OCI-LY3 (cell line): Measurements from ENCODE around the gene TRAPPC13.
"Not testable (repeated sequence)": the region's sequence is repeated elsewhere in the genome, so short reads cannot be mapped to it uniquely, and the experiment has no call there.

ENCODE experiments used
- H2AFZ ChIP-seq: fragments of 200-600, 300-600 bp; shearing (Covaris generic); 2 replicates; pipeline ENCODE4 v1.6.0; 2014; ENCODE audit warnings: antibody characterized with exemption, low read depth, low read length
- H3K27ac ChIP-seq: fragments of 200-600, 300-600 bp; sonication (generic); 2 replicates; pipeline ENCODE4 v1.5.1; 2014; ENCODE audit warnings: mild to moderate bottlenecking, low read length, moderate library complexity, mixed read lengths
- H3K27me3 ChIP-seq: fragments of 200-600, 300-600 bp; sonication (generic); 2 replicates; pipeline ENCODE4 v1.6.1; 2014; ENCODE audit warnings: low read depth, low read length, mixed read lengths
- H3K36me3 ChIP-seq: fragments of 200-600, 300-600 bp; sonication (generic); replicated peaks from 2 replicates; pipeline ENCODE3; 2014; ENCODE audit warnings: low read depth, low read length, mixed read lengths
- H3K4me1 ChIP-seq: fragments of 300-600, 200-600 bp; sonication (generic); 2 replicates; pipeline ENCODE4 v1.6.1; 2014; ENCODE audit warnings: low read length, mixed read lengths
- H3K4me2 ChIP-seq: fragments of 200-600, 300-600 bp; sonication (generic); 2 replicates; pipeline ENCODE4 v1.6.1; 2014; ENCODE audit warnings: low read length, mixed read lengths
- H3K4me3 ChIP-seq: fragments of 300-600, 200-600 bp; sonication (generic); 2 replicates; pipeline ENCODE4 v1.5.1; 2014; ENCODE audit warnings: antibody characterized with exemption, mild to moderate bottlenecking, low read length, moderate library complexity
- H3K79me2 ChIP-seq: fragments of 300-600, 200-600 bp; shearing (Covaris generic); 2 replicates; pipeline ENCODE4 v1.6.1; 2014; ENCODE audit warnings: mild to moderate bottlenecking, low read length, mixed read lengths
- H3K9ac ChIP-seq: fragments of 300-600, 200-600 bp; shearing (Covaris generic); 2 replicates; pipeline ENCODE4 v1.6.0; 2014; ENCODE audit warnings: mild to moderate bottlenecking, low read length, moderate library complexity
- H3K9me3 ChIP-seq: fragments of 200-600, 300-600 bp; shearing (Covaris generic); 2 replicates; pipeline ENCODE4 v1.6.1; 2014; ENCODE audit warnings: low read length, mixed read lengths; ENCODE audit not compliant: insufficient read depth
- H4K20me1 ChIP-seq: fragments of 200-600, 300-600 bp; sonication (generic); 2 replicates; pipeline ENCODE4 v1.6.1; 2016; ENCODE audit warnings: low read length, mixed read lengths; ENCODE audit not compliant: insufficient read depth
- CTCF ChIP-seq: fragments of 200-600, 300-600 bp; sonication (generic); IDR thresholded peaks from 2 replicates; pipeline ENCODE4 v1.5.1; 2014; ENCODE audit warnings: antibody characterized with exemption, low read length, low read depth
- EZH2phosphoT487 ChIP-seq: fragments of 200-600 bp; shearing (Covaris generic); IDR thresholded peaks from 2 replicates; pipeline ENCODE4 v1.6.1; 2018; ENCODE audit warnings: antibody characterized with exemption, mixed run types, low read depth

Gene TRAPPC13

GRCh38 chr5:65674749-65675148 is 49.9 kb downstream of the TRAPPC13 start:
- no peak overlapping the region for H3K4me2 ChIP-seq
- H3K27me3 ChIP-seq: no peaks in the 10 kb centered on the region
- H3K9me3 ChIP-seq: no peaks in the 10 kb centered on the region
- no peak overlapping the region for H3K9ac ChIP-seq
- TF ChIP-seq CTCF (no peak), EZH2phosphoT487 (no peak)
- no peak overlapping the region for H3K27ac ChIP-seq
- H3K79me2 ChIP-seq: no peaks in the 10 kb centered on the region
- no peak overlapping the region for H2AFZ ChIP-seq
- H3K4me1 ChIP-seq: no peaks in the 10 kb centered on the region
- H4K20me1 ChIP-seq: no peaks in the 10 kb centered on the region
- peaks cover 6% of the 10 kb centered on the region for H3K36me3 ChIP-seq
- H3K4me3 ChIP-seq: no peak overlapping the region

- not testable (repeated sequence) for H3K27ac ChIP-seq, H3K36me3 ChIP-seq, H3K4me2 ChIP-seq, H3K4me3 ChIP-seq, H3K9ac ChIP-seq, H3K27me3 ChIP-seq, H3K4me1 ChIP-seq, H4K20me1 ChIP-seq, H2AFZ ChIP-seq, H3K9me3 ChIP-seq, H3K79me2 ChIP-seq
Observed at GRCh38 chr5:65676056-65676455, 51.2 kb downstream of the TRAPPC13 start.

GRCh38 chr5:65682148-65682547 is 57.3 kb downstream of the TRAPPC13 start:
- H3K36me3 ChIP-seq: peaks cover 15% of the 10 kb centered on the region
- H4K20me1 ChIP-seq: no peaks in the 10 kb centered on the region

GRCh38 chr5:65693121-65693520 is 68.3 kb downstream of the TRAPPC13 start:
- TF ChIP-seq EZH2phosphoT487: no peak
- TF ChIP-seq CTCF: no peak
- no peaks in the 10 kb centered on the region for H4K20me1 ChIP-seq

More at GRCh38 chr5:65682148-65682547, 57.3 kb downstream of the TRAPPC13 start:
- H2AFZ ChIP-seq: no peak overlapping the region
- no peaks in the 10 kb centered on the region for H3K79me2 ChIP-seq
- no peak overlapping the region for H3K9ac ChIP-seq
- H3K4me1 ChIP-seq: no peaks in the 10 kb centered on the region
- H3K27ac ChIP-seq: no peak overlapping the region
- H3K9me3 ChIP-seq: no peaks in the 10 kb centered on the region
- TF ChIP-seq EZH2phosphoT487 (no peak), CTCF (no peak)
- no peaks in the 10 kb centered on the region for H3K27me3 ChIP-seq
- no peak overlapping the region for H3K4me3 ChIP-seq
- no peak overlapping the region for H3K4me2 ChIP-seq

More at GRCh38 chr5:65693121-65693520, 68.3 kb downstream of the TRAPPC13 start:
- Histone ChIP-seq H3K36me3 (peaks cover 15% of the 10 kb centered on the region), H3K79me2 (no peaks in the 10 kb centered on the region), H3K27me3 (no peaks in the 10 kb centered on the region), H3K9me3 (no peaks in the 10 kb centered on the region), H3K4me3 (no peak overlapping the region), H3K4me1 (peaks cover 22% of the 10 kb centered on the region), H2AFZ (no peak overlapping the region), H3K4me2 (no peak overlapping the region), H3K9ac (no peak overlapping the region), H3K27ac (no peak overlapping the region)
